Melanocyte of skin (primary cell): ENCODE data around the gene SPATA6. TPM values are rescaled to one million over a fixed set of nuclear protein-coding genes. Genes with fewer than 3 reads are reported as not detected.

Experiments
- small RNA-seq, 2 donors: library from RNA; depleted of rRNA; stranded (forward); fragments of <200 nt; gene quantifications; one replicate each; pipeline ENCODE3, GENCODE V24; 2012
- total RNA-seq, 2 donors: library from RNA; depleted of rRNA; stranded (reverse); fragments of >200 nt; gene quantifications; 2 replicates each; pipeline ENCODE4 v1.2.3, GENCODE V29; 2012

SPATA6 gene
- total RNA-seq: 10 to 100 TPM; 10.3 to 12.0 TPM

GRCh38 chr1:48471691-48472576 lies at the start of gene SPATA6:
TSS of gene SPATA6 (minus strand) at chr1:48472204. CDS start at chr1:48472008, 196 bp downstream.

Small RNA genes within 50 kb of the gene (small RNA-seq; reads per million reads assigned to genes)
- gene RNU4-61P (0 reads per million in 2 donors), gene RNU6-723P (0 reads per million in 2 donors)

Other genes with a start within 250 kb of the SPATA6 start
- gene SLC5A9, start 249.5 kb downstream of the SPATA6 start, total RNA-seq: under 1 TPM in 1 of 2 donors, not detected in 1; under 0.01 TPM